ENCODE measurements around the gene MS4A18. TPM values are rescaled to one million over a fixed set of nuclear protein-coding genes. Genes with fewer than 3 reads are reported as not detected.

MS4A18 gene
- polyA plus RNA-seq, 3 donors: not detected

DNA sequence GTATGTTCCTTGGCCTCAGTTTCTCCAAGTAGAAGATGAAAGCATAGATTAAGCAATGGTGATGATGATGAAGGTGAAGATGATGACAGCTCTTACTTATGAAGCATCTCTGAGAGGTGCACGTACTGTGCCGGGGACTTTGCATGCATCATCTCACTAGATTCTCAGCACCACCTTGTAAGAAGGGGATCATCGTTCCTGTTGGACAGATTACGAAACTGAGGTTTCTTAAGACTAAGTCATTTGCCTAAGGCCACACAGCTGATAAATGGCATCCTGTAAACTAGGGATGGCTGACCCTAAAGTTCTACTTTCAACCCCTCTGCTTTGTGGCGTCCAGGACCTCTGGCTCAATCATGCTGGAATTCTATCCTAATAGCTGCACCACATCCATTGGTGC is 40.8 kb downstream of the MS4A18 start:
- DNase-seq: no peak

DNA sequence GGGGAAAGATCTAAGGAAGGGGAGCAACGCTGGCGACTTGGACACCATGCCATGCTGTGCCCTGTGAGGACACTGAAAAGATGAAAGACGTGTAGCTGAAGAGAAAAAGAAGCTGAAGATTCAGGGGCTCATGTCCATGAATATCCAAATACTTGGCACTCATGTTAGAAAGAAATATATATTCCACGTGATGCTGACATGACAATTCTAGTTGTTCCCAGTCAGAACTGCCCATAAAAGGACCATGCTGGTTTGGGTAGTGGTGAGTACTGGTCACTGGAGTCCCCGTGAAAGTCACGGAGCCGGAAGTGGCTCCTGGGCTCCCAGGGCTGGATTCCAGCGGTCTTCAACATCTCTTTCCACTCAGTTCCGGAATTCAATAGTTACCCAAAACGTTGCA is 42.0 kb downstream of the MS4A18 start:
- DNase-seq: no peak

- no peak for DNase-seq
These were observed 42.9 kb downstream of the MS4A18 start for GRCh38 chr11:60767388-60767811.

DNA sequence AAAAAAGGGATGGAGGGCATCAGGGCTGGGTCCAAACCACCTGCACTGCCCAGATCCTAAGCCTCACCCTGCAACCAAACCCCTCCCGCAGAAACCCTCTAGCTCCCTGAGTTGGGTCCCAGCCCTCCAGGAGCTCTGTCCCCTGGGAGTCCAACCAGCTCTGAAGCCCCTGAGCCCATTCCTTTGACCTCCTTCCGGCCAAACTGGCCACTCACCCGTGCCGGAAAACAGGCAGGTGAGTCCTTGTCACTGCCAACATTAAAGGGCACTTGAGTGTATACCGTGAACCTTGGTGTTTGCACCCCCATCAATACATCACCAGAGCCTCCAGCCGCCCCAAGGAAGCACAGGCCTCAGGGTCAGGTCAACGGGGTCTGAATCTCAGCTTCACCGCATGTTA is 43.7 kb downstream of the MS4A18 start:
- DNase-seq: no peak

DNA sequence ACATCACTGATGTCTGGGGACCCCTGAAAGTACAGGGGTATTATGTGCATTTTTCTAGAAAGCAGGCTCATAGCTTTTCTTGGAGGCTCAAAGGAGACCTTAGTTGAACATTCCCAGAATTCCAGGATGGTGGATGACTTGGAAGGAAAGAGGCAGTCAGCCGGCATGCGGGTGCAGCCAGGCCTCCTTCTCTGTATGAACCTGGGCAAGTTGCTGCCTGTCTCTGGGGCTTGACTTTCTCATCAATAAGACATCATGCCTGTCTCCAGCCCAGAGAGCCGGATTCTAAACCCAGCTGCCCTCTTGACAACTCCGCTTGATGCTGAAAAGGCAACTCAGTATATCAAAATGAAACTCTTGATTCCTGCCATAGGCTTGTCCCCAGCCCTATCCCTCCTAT is 44.8 kb downstream of the MS4A18 start:
- DNase-seq: no peak

- no peak for DNase-seq
These were observed 45.3 kb downstream of the MS4A18 start for GRCh38 chr11:60769811-60770210.

- no peak for DNase-seq
These were observed 46.6 kb downstream of the MS4A18 start for GRCh38 chr11:60771146-60771545.

- DNase-seq: no peak
These were observed 47.5 kb downstream of the MS4A18 start for GRCh38 chr11:60771879-60772525.

- DNase-seq: no peak
These were observed 48.1 kb downstream of the MS4A18 start for GRCh38 chr11:60772666-60773065.

GRCh38 chr11:60774726-60775125 is 50.2 kb downstream of the MS4A18 start:
- no peak for DNase-seq

DNA sequence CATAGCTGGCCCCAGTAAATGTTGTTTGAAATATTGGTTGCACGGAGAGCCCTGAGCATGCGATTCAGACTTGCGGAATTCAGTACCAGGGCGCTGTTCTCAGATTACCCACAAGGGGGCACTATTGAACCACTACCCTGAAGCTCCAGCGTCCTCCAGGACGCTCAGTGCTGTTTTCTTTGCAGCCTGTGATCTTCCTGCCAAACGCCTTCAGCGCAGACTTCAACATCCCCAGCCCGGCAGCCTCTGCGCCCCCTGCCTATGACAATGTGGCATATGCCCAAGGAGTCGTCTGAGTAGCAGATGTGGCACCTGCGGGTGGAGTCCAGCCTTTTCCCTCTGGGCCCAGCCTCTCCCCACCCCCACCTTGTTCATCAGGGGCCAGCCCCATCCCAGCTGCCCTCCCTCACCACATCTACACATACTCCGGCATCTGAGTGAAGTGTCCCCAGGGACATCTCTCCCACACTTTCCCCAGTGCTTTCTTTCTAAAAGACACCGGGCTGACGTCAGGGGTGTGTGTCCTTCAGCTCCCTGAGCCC is 51.0 kb downstream of the MS4A18 start:
- DNase-seq: peak; percentile 89

DNA sequence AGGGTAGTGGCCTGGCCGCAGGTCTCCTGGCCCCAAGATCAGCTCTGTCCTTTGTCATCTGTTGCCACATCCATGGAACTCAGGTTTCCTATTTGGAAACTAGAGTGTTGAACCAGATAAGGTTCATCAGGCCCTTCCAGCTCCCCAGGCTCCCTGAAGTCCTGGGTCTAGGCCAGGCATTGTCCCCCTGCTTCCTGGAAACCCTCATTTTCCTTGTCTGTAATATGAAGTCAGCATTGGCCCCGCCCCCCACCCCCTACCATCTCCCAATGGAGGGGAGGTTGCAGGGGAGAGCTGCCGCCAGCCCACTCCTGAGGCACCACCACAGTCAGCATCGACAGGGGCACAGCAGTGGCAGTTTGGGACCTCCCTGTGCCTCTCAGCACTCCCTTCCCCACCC is 51.6 kb downstream of the MS4A18 start:
- no peak for DNase-seq

- no peak for DNase-seq
These were observed 52.6 kb downstream of the MS4A18 start for GRCh38 chr11:60777106-60777505.

- no peak for DNase-seq
These were observed 53.1 kb downstream of the MS4A18 start for GRCh38 chr11:60777572-60777971.

DNA sequence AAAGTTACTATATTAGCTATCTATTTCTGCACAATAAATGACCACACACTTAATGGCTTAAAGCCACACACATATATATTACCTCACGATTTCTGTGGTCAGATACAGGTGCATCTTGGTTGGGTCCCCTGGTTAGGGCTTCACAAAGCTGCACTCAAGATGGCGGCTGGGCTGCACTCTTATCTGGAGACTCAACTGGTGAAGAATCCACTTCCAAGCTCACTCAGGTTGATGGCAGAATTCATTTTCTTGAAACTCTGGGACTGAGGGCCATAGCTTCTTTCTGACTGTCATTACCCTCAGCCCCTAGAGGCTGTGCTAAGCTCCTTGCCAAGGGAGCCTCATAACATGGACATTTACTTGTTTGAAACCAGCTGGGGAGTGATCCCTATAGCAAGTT is 55.5 kb downstream of the MS4A18 start:
- no peak for DNase-seq

DNA sequence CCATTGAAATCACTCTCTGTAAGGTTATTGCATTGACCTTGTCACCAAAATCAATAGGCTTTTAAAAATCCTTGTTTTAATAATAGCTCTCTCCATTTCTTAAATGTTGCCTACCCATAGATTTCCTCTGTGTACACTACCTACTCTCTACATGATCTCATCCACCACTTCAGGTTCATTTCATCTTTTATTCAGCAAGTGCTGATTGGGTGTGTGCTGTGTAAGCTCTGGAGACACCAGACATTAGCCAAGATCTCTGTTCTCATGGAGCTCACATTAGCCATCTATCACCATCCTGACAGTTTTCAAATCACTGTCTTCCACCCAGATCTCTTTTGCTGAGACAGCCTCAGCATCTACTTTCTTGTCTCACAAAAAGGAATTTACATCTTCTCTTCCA is 56.3 kb downstream of the MS4A18 start:
- no peak for DNase-seq

DNA sequence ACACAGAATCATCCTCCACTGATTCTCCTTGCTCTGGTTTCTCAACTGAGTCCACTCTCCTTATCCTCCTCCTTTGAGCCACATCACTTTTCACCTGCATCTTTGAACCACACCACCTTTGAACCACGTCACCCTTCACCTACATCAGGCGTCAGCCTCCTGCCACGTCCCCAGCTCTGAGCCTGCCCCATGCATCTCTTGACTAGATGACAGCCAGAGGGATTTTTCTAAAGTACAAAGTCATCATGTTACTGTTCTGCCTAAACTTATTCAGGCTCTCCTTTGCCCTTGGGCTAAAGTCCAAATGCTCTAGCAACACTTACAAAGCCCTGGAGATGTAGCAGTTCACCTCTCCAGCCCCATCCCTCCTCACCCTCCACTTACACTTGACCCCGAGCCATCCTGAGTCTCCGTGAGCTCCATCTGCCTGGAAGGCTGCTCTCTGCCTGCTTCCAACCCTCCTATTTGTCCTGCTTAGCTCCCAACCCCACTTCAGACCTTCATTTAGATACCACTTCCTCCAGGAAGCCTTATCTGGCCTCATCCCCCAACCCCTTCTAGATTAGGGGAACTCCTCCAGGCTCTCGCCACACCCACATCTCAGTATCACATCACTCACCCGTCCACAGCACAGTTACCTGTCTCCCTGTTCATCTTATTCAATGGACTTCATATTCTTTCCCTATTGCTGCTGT is 56.9 kb downstream of the MS4A18 start:
- DNase-seq: no peak

DNA sequence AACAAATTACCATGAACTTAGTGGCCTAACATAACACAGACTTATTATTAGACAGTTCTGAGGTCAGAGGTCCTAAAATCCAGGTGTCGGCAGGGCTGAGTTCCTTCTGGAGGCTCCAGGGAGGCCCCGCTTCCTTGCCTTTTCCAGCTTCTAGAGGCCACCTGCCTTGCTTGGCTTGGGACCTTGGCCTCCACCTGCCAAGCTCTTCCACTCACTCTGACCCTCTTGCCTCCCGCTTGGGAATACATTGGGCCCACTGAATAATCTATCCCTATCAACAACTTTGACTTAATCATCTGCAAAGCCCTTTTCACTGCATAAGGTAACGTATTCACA is 57.4 kb downstream of the MS4A18 start:
- DNase-seq: no peak

DNA sequence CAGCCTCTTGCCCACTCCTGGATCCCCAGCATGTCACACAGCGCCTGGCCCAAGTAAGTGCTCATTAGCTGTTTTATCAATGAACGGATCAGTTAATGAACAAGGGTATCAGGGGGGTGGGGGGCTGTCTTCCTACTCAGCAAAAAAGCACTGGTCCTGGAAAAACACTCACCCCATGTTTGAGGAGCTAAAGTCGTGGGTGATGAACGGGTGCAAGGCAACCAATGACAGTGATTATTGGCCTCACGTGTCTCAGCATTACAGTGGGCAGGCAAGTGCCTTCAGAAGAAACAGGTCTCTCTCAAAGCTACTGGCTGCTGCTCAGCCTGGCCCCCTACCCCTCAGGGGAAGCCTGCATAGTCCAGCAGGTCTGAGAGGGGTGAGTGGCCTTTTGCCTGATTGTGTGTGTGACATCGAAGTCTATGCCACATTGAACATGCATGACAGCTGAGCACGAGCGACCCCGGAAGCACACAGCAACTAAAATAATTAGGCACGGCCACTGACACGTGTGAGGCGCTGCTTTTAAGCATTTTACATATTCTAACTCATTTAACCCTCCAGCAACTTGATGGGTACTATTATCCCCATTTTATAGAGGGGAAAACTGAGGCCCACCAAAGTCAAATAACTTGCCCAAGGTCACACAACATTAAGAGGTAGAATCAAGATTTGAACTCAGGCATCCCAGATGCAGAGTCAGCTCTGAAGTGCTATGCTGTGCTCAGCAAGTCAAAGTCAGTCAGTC is 58.0 kb downstream of the MS4A18 start:
- no peak for DNase-seq

DNA sequence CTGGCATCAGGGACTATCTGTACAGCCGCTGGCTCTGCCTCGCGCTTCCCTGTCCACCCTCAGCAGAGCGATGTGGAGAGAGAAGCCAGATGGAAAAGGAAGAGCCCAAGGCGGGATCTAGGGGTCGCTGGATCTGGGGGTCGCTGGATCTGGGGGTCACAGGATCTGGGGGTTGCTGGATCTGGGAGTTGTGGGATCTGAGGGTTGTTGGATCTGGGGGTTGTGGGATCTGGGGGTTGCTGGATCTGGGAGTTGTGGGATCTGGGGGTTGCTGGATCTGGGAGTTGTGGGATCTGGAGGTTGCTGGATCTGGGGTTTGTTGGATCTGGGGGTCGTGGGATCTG is 58.6 kb downstream of the MS4A18 start:
- DNase-seq: no peak

DNA sequence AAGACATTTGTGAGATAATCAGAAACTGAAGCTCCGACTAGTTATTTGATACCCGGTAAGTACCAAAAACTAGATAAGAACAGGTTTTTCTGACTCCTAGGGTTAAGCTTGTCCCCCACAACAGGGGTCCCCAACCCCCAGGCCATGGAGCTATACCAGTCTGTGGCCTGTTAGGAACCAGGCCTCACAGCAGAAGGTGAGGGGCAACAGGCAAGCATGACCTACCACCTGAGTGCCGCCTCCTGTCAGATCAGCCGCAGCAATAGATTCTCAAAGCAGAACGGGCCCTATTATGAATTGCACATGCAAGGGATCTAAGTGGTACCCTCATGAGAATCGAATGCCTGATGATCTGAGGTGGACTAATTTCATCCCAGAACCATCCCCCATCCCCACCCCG is 59.4 kb downstream of the MS4A18 start:
- DNase-seq: no peak

DNA sequence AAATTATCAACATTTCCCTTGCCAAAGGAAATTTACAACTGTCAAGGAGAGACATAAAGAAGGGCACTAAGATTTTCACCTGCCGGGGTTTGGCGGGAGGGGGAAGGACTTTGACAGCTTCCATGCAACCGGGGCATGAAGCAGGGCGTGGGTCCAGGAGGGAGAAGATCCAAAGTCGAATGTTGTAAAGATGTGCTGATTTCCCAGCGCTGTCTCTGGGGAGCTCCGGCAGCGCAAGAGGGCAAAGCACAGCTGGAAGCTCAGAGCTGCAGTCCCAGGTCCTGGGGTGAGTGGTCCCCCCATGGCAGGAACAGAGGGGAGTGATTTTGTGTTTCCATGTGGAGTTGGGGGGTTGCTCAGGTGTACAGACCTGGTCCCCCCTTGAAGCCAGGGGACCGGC is 60.6 kb downstream of the MS4A18 start, which contains the start of gene MS4A10:
TSS of gene MS4A10 (plus strand) at position 198 of the 400 bp plus-strand sequence. CDS start 5,003 bp downstream, outside the sequence.
- no peak for DNase-seq

DNA sequence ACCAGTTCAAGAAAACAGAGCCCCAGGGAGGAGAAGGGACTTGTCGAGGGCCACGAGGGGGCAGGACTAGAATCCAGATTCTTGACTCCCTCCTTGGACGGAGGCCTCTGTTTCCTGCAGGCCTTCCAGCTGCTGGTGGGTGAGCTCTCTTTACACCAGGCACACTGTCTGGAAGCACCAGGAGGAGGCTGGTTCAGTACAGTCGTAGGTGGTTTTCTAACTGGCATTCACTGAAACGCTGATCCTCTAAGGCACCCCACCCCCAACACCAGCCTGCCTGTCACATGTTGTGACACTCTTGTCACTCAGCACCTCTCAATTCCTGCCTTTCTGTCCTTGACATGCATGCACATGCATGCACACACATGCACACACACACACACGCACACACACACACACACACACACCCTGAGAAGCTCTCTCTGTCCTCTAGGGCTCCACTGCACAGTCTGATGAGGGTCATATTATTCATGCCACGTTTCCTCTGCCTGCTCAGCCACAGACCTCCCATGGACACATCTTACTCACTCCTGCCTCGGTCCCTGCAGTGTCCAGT is 61.4 kb downstream of the MS4A18 start:
- no peak for DNase-seq
